ENCODE measurements around the gene MLX.

Gene MLX

GRCh38 chr17:42560246-42560645 is 6.7 kb upstream of the MLX start:
- H4K20me1 ChIP-seq (ENCODE audit: control insufficient read depth, insufficient read depth, low read depth, low read length) = no peaks in the 10 kb centered on the region
- H3F3A ChIP-seq (ENCODE audit: control insufficient read depth, insufficient read depth) = no peaks in the 10 kb centered on the region
- H3K4me3 ChIP-seq (ENCODE audit: low read length) = no peak overlapping the region
- H3K9me3 ChIP-seq (ENCODE audit: control insufficient read depth, insufficient read depth, low read length) = no peaks in the 10 kb centered on the region
- no peak overlapping the region for H3K27ac ChIP-seq (ENCODE audit: low read depth, low read length)
- H3K79me2 ChIP-seq (ENCODE audit: control insufficient read depth, low read length) = peaks cover 33% of the 10 kb centered on the region
- TF ChIP-seq CTCF (IDR thresholded peaks at IDR 0.05; ENCODE audit: low read depth, low read length, poor library complexity, severe bottlenecking) (no peak), EZH2phosphoT487 (IDR thresholded peaks at IDR 0.05; ENCODE audit: borderline replicate concordance, low read length) (no peak)
- H3K36me3 ChIP-seq (ENCODE audit: control insufficient read depth, low read length) = peaks cover 31% of the 10 kb centered on the region
- no peaks in the 10 kb centered on the region for H3K9me2 ChIP-seq (replicated peaks; ENCODE audit: control insufficient read depth, low read length)
- H3K4me1 ChIP-seq (ENCODE audit: control insufficient read depth, low read length) = peaks cover 29% of the 10 kb centered on the region
- no peaks in the 10 kb centered on the region for H3K27me3 ChIP-seq (ENCODE audit: control insufficient read depth, low read length)
- H3K4me2 ChIP-seq (ENCODE audit: low read length) = no peak overlapping the region

GRCh38 chr17:42561897-42562387 is 5.0 kb upstream of the MLX start, which contains the start of gene COASY:
TSS of gene COASY (plus strand) at chr17:42562148. CDS start at chr17:42562623, 475 bp downstream.
- TF ChIP-seq EZH2phosphoT487 (IDR thresholded peaks at IDR 0.05; ENCODE audit: borderline replicate concordance, low read length) (no peak), CTCF (IDR thresholded peaks at IDR 0.05; ENCODE audit: low read depth, low read length, poor library complexity, severe bottlenecking) (no peak)
- H3K4me3 ChIP-seq (ENCODE audit: low read length) = peak within 1 kb of the TSS; percentile 88
- no peaks in the 10 kb centered on the region for H4K20me1 ChIP-seq (ENCODE audit: control insufficient read depth, insufficient read depth, low read depth, low read length)
- peak within 1 kb of the TSS; percentile 58 for H3K27ac ChIP-seq (ENCODE audit: low read depth, low read length)
- H3K27me3 ChIP-seq (ENCODE audit: control insufficient read depth, low read length) = no peaks in the 10 kb centered on the region
- H3K4me2 ChIP-seq (ENCODE audit: low read length) = peak within 1 kb of the TSS; percentile 73
- H3K9me2 ChIP-seq (replicated peaks; ENCODE audit: control insufficient read depth, low read length) = no peaks in the 10 kb centered on the region
- H3F3A ChIP-seq (ENCODE audit: control insufficient read depth, insufficient read depth) = peaks cover 4% of the 10 kb centered on the region; the same call in 1 of the 2 replicates
- peaks cover 27% of the 10 kb centered on the region for H3K4me1 ChIP-seq (ENCODE audit: control insufficient read depth, low read length)
- peaks cover 38% of the 10 kb centered on the region for H3K79me2 ChIP-seq (ENCODE audit: control insufficient read depth, low read length)
- no peaks in the 10 kb centered on the region for H3K9me3 ChIP-seq (ENCODE audit: control insufficient read depth, insufficient read depth, low read length)
- H3K36me3 ChIP-seq (ENCODE audit: control insufficient read depth, low read length) = peaks cover 46% of the 10 kb centered on the region

- H3K4me1 ChIP-seq (ENCODE audit: control insufficient read depth, low read length) = peaks cover 28% of the 10 kb centered on the region
Observed at GRCh38 chr17:42562388-42563142, 4.3 kb upstream of the MLX start.

More at GRCh38 chr17:42562388-42563142, 4.3 kb upstream of the MLX start:
- H4K20me1 ChIP-seq (ENCODE audit: control insufficient read depth, insufficient read depth, low read depth, low read length) = no peaks in the 10 kb centered on the region
- no peaks in the 10 kb centered on the region for H3K9me3 ChIP-seq (ENCODE audit: control insufficient read depth, insufficient read depth, low read length)
- no peaks in the 10 kb centered on the region for H3K27me3 ChIP-seq (ENCODE audit: control insufficient read depth, low read length)
- peaks cover 4% of the 10 kb centered on the region; the same call in 1 of the 2 replicates for H3F3A ChIP-seq (ENCODE audit: control insufficient read depth, insufficient read depth)
- H3K4me3 ChIP-seq (ENCODE audit: low read length) = peak overlapping the region; percentile 88
- H3K9me2 ChIP-seq (replicated peaks; ENCODE audit: control insufficient read depth, low read length) = no peaks in the 10 kb centered on the region
- no peak for TF ChIP-seq CTCF (IDR thresholded peaks at IDR 0.05; ENCODE audit: low read depth, low read length, poor library complexity, severe bottlenecking)
- TF ChIP-seq EZH2phosphoT487 (IDR thresholded peaks at IDR 0.05; ENCODE audit: borderline replicate concordance, low read length) = no peak
- peaks cover 44% of the 10 kb centered on the region for H3K79me2 ChIP-seq (ENCODE audit: control insufficient read depth, low read length)
- peaks cover 49% of the 10 kb centered on the region for H3K36me3 ChIP-seq (ENCODE audit: control insufficient read depth, low read length)
- H3K27ac ChIP-seq (ENCODE audit: low read depth, low read length) = peak overlapping the region; percentile 58
- peak overlapping the region; percentile 73 for H3K4me2 ChIP-seq (ENCODE audit: low read length)

Measured in DOHH2 (cell line).